ENCODE measurements around the gene CUBN.

DNA sequence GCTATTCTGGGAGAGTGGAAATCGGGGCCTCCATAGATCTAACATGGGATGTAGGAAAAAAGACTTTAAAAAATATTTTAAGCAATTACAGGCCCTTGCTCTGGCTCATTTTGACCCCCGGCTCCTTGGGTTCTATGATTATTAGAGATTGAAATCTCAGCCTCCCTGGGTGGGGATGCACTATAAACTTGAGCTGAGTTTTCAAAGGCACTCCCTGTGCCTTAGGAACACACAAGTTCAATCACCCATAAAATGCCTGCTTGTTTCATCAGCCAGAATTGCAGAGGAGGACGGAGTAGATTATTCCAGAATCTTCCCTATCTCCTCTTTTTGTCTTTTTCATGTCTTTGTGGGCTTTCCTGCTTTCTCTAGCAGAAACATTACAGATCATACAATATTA is 145.4 kb downstream of the CUBN start:
- TF ChIP-seq, protein P1, sequence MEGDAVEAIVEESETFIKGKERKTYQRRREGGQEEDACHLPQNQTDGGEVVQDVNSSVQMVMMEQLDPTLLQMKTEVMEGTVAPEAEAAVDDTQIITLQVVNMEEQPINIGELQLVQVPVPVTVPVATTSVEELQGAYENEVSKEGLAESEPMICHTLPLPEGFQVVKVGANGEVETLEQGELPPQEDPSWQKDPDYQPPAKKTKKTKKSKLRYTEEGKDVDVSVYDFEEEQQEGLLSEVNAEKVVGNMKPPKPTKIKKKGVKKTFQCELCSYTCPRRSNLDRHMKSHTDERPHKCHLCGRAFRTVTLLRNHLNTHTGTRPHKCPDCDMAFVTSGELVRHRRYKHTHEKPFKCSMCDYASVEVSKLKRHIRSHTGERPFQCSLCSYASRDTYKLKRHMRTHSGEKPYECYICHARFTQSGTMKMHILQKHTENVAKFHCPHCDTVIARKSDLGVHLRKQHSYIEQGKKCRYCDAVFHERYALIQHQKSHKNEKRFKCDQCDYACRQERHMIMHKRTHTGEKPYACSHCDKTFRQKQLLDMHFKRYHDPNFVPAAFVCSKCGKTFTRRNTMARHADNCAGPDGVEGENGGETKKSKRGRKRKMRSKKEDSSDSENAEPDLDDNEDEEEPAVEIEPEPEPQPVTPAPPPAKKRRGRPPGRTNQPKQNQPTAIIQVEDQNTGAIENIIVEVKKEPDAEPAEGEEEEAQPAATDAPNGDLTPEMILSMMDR (IDR thresholded peaks at IDR 0.05), result no peak
- no peak for TF ChIP-seq EP300 (IDR thresholded peaks at IDR 0.05)

All from tibial nerve (tissue), 4 donors.